CD14-positive monocyte (primary cell): ENCODE measurements around the gene SLC46A3. TPM values are rescaled to one million over a fixed set of nuclear protein-coding genes. Genes with fewer than 3 reads are reported as not detected.

Experiments used
- DNase-seq, 3 donors: peaks; one replicate each; pipeline ENCODE4 v3.0.0-alpha.2; 2011 to 2022
- H2AFZ ChIP-seq: 2 replicates; pipeline ENCODE4 v1.6.0; 2012; ENCODE audit warnings: mild to moderate bottlenecking, low read depth, low read length, inconsistent platforms; ENCODE audit not compliant: insufficient read depth, poor library complexity, severe bottlenecking
- H3K27ac ChIP-seq, 2 donors: 1 replicate in 1 of 2; 2 replicates in 1 of 2; pipeline ENCODE4 v1.5.1; 2012 to 2013; ENCODE audit warnings: low read length in 2 of 2, control low read depth in 1 of 2, inconsistent platforms in 1 of 2, low read depth in 1 of 2, mild to moderate bottlenecking in 1 of 2
- H3K27me3 ChIP-seq, 2 donors: one replicate each; pipeline versions ENCODE4 v1.6.0 to v1.6.1; 2011 to 2013; ENCODE audit warnings: low read length in 2 of 2; ENCODE audit not compliant: control insufficient read depth in 2 of 2, insufficient read depth in 2 of 2
- H3K36me3 ChIP-seq, 2 donors: replicated peaks in 1 of 2; 1 replicate in 1 of 2; 2 replicates in 1 of 2; pipeline versions ENCODE4 v1.5.1 to v1.6.1; 2012 to 2013; ENCODE audit warnings: low read length in 2 of 2, control low read depth in 1 of 2, inconsistent platforms in 1 of 2, mild to moderate bottlenecking in 1 of 2; ENCODE audit not compliant: insufficient read depth in 2 of 2, control insufficient read depth in 1 of 2
- H3K4me1 ChIP-seq, 2 donors: 1 replicate in 1 of 2; 2 replicates in 1 of 2; pipeline versions ENCODE4 v1.5.1 to v1.6.1; 2012 to 2013; ENCODE audit warnings: low read length in 2 of 2, control low read depth in 1 of 2, inconsistent platforms in 1 of 2, mild to moderate bottlenecking in 1 of 2, moderate library complexity in 1 of 2; ENCODE audit not compliant: insufficient read depth in 2 of 2, control insufficient read depth in 1 of 2
- H3K4me2 ChIP-seq: replicated peaks from 2 replicates; pipeline ENCODE3; 2012; ENCODE audit warnings: low read length, moderate library complexity, mild to moderate bottlenecking; ENCODE audit not compliant: poor library complexity, severe bottlenecking; ENCODE audit errors: extremely low read depth
- H3K4me3 ChIP-seq, 3 experiments: fragments of 200-600 bp in 1 of 3; sonication (generic) in 1 of 3; replicated peaks in 1 of 3; 1 replicate in 2 of 3; 2 replicates in 1 of 3; pipeline ENCODE4 v1.5.1; 2011 to 2013; ENCODE audit warnings: low read length in 3 of 3, mild to moderate bottlenecking in 3 of 3, control low read depth in 2 of 3, low read depth in 2 of 3, inconsistent platforms in 1 of 3, moderate library complexity in 1 of 3
- H3K79me2 ChIP-seq: 2 replicates; pipeline ENCODE4 v1.6.0; 2012; ENCODE audit warnings: mild to moderate bottlenecking, control low read depth, inconsistent platforms, low read length, moderate library complexity; ENCODE audit not compliant: insufficient read depth
- H3K9ac ChIP-seq: 2 replicates; pipeline ENCODE4 v1.6.0; 2017; ENCODE audit warnings: low read length, mild to moderate bottlenecking; ENCODE audit not compliant: insufficient read depth, poor library complexity, severe bottlenecking
- H3K9me3 ChIP-seq, 2 donors: replicated peaks in 1 of 2; 1 replicate in 1 of 2; 2 replicates in 1 of 2; pipeline versions ENCODE4 v1.5.1 to v1.6.1; 2012 to 2013; ENCODE audit warnings: low read length in 2 of 2, control low read depth in 1 of 2; ENCODE audit not compliant: control insufficient read depth in 1 of 2, insufficient read depth in 1 of 2
- H4K20me1 ChIP-seq: 2 replicates; pipeline ENCODE4 v1.6.0; 2012; ENCODE audit warnings: mild to moderate bottlenecking, low read length, control low read depth, moderate library complexity; ENCODE audit not compliant: insufficient read depth
- H3K27ac Mint-ChIP-seq, 7 donors: one replicate each; pipeline ENCODE4 v1.8.0; 2020; ENCODE audit warnings: mild to moderate bottlenecking in 7 of 7, mixed read lengths in 7 of 7, moderate library complexity in 6 of 7, inconsistent platforms in 2 of 7
- H3K27me3 Mint-ChIP-seq, 3 donors: one replicate each; pipeline ENCODE4 v1.8.0; 2021 to 2022; ENCODE audit warnings: low read depth in 3 of 3, mild to moderate bottlenecking in 3 of 3, mixed read lengths in 3 of 3, moderate library complexity in 3 of 3, inconsistent platforms in 1 of 3
- H3K36me3 Mint-ChIP-seq, 2 donors: one replicate each; pipeline ENCODE4 v1.8.0; 2020; ENCODE audit warnings: mixed read lengths in 2 of 2, inconsistent platforms in 1 of 2, mild to moderate bottlenecking in 1 of 2
- H3K4me1 Mint-ChIP-seq: one replicate; pipeline ENCODE4 v1.8.0; 2020; ENCODE audit warnings: mild to moderate bottlenecking, mixed read lengths
- H3K4me3 Mint-ChIP-seq, 2 donors: one replicate each; pipeline ENCODE4 v1.8.0; 2020; ENCODE audit warnings: mild to moderate bottlenecking in 2 of 2, mixed read lengths in 2 of 2, moderate library complexity in 1 of 2
- H3K9me3 Mint-ChIP-seq, 7 donors: one replicate each; pipeline ENCODE4 v1.8.0; 2020 to 2022; ENCODE audit warnings: mixed read lengths in 7 of 7, mild to moderate bottlenecking in 6 of 7, moderate library complexity in 6 of 7, inconsistent platforms in 2 of 7
- CTCF ChIP-seq: fragments of 200-600 bp; IDR thresholded peaks from one replicate; pipeline ENCODE4 v1.8.0; 2022; ENCODE audit warnings: antibody characterized with exemption, mild to moderate bottlenecking
- WGBS: methylation state at CpG from one replicate; pipeline ENCODE4 v1.1.5; 2013; ENCODE audit warnings: missing lambda C conversion rate; ENCODE audit not compliant: insufficient coverage; 5-methylcytosine and 5-hydroxymethylcytosine counted together
- intact Hi-C, 2 donors: fragments of 100-400 bp; cut with micrococcal nuclease; formaldehyde crosslinking; loops; one replicate each; pipeline versions ENCODE4 v1.15.0 to v1.15.1; 2023
- polyA plus RNA-seq, 3 donors: library from polyadenylated mRNA; depleted of rRNA in 1 of 3; unstranded in 2 of 3; stranded (reverse) in 1 of 3; fragments of 300-500 nt in 2 of 3; fragments of >200 nt in 1 of 3; fragmentation: Illumina TruSeq in 2 of 3; gene quantifications; 1 replicate in 2 of 3; 2 replicates in 1 of 3; pipeline ENCODE4 v1.2.3, GENCODE V29; 2012 to 2021

Gene SLC46A3
- polyA plus RNA-seq, 3 donors, result 8.2 to 21.1 (median 13.8) TPM

- peaks cover 26 to 30% of the 10 kb centered on the region in 2 donors for H3K4me1 ChIP-seq
- Mint-ChIP-seq H3K36me3 (peaks cover 8 to 15% of the 10 kb centered on the region in 2 donors), H3K9me3 (no peaks in the 10 kb centered on the region), H3K4me3 (no peak overlapping the region), H3K27me3 (no peaks in the 10 kb centered on the region), H3K27ac (no peak overlapping the region), H3K4me1 (peaks cover 32% of the 10 kb centered on the region)
- no peaks in the 10 kb centered on the region for H3K36me3 ChIP-seq
- DNase-seq, result no peak
- H2AFZ ChIP-seq, result no peak overlapping the region
- intact Hi-C loops, result loop anchor here in 1 of 2 donors (10.0 kb wide), 1 partner anchor 61 kb away; the partner anchor contains the start of gene SLC46A3
- no peak overlapping the region for H3K27ac ChIP-seq
- no peak overlapping the region for H3K4me2 ChIP-seq
- no peak for TF ChIP-seq CTCF
- no CpG with 5 or more reads among the region's 1 CpG for WGBS
- no peaks in the 10 kb centered on the region for H3K27me3 ChIP-seq
- H3K79me2 ChIP-seq, result peaks cover 32% of the 10 kb centered on the region
- no peak overlapping the region for H3K4me3 ChIP-seq
- H3K9ac ChIP-seq, result no peak overlapping the region
- no peaks in the 10 kb centered on the region for H3K9me3 ChIP-seq
- H4K20me1 ChIP-seq, result no peaks in the 10 kb centered on the region
Measured at GRCh38 chr13:28654276-28654675, 64.5 kb downstream of the SLC46A3 start.

- no CpG with 5 or more reads among the region's 1 CpG for WGBS
- H3K79me2 ChIP-seq, result peaks cover 20% of the 10 kb centered on the region
- H3K27ac Mint-ChIP-seq, result no peak overlapping the region
Measured at GRCh38 chr13:28653111-28653510, 65.7 kb downstream of the SLC46A3 start.

More at GRCh38 chr13:28653111-28653510, 65.7 kb downstream of the SLC46A3 start:
- no peak overlapping the region for H2AFZ ChIP-seq
- H3K36me3 ChIP-seq, result no peaks in the 10 kb centered on the region
- peaks cover 28% of the 10 kb centered on the region for H3K4me1 Mint-ChIP-seq
- peaks cover 21 to 22% of the 10 kb centered on the region in 2 donors for H3K4me1 ChIP-seq
- no peak for TF ChIP-seq CTCF
- H3K27ac ChIP-seq, result no peak overlapping the region
- no peak overlapping the region for H3K4me3 Mint-ChIP-seq
- no peaks in the 10 kb centered on the region for H3K27me3 Mint-ChIP-seq
- no peak overlapping the region for H3K9ac ChIP-seq
- no peak overlapping the region for H3K4me3 ChIP-seq
- intact Hi-C loops, result loop anchor here in 1 of 2 donors (10.0 kb wide), 1 partner anchor 62 kb away; the partner anchor contains the start of gene SLC46A3
- no peaks in the 10 kb centered on the region for H3K9me3 ChIP-seq
- H3K9me3 Mint-ChIP-seq, result no peaks in the 10 kb centered on the region
- H3K4me2 ChIP-seq, result no peak overlapping the region
- H3K36me3 Mint-ChIP-seq, result peaks cover 8 to 15% of the 10 kb centered on the region in 2 donors
- no peaks in the 10 kb centered on the region for H3K27me3 ChIP-seq
- no peak for DNase-seq
- no peaks in the 10 kb centered on the region for H4K20me1 ChIP-seq
